Measurements from ENCODE around the gene ZNF451.

ZNF451 gene

GRCh38 chr6:57173056-57173885 is 83.3 kb downstream of the ZNF451 start:
- H2BK12ac ChIP-seq (ENCODE audit: low read length) = no peak overlapping the region
- H3K9me3 ChIP-seq (replicated peaks in 1 of 2; ENCODE audit: control insufficient read depth in 2 of 2, insufficient read depth in 1 of 2, low read depth in 1 of 2, low read length in 2 of 2) = no peaks in the 10 kb centered on the region
- no peak overlapping the region for H3K23ac ChIP-seq (ENCODE audit: low read depth, low read length, poor library complexity)
- H3K27ac ChIP-seq (replicated peaks; ENCODE audit: low read length) = no peak overlapping the region
- H3K9ac ChIP-seq (ENCODE audit: low read depth, low read length, poor library complexity) = no peak overlapping the region
- H3K4ac ChIP-seq (ENCODE audit: low read length) = no peak overlapping the region
- no peak overlapping the region for H4K91ac ChIP-seq (ENCODE audit: low read depth, low read length, poor library complexity)
- no peak for DNase-seq (ENCODE audit: low spot score)
- H3K79me1 ChIP-seq (ENCODE audit: low read depth, low read length) = peaks cover 3% of the 10 kb centered on the region
- H3K36me3 ChIP-seq (replicated peaks in 1 of 2; ENCODE audit: control insufficient read depth in 2 of 2, insufficient read depth in 2 of 2, low read length in 2 of 2) = peaks cover 0 to 14% of the 10 kb centered on the region in 2 donors
- no peak overlapping the region for H2BK120ac ChIP-seq (ENCODE audit: low read depth, low read length)
- H3K4me3 ChIP-seq (ENCODE audit: low read length in 2 of 2) = peak overlapping the region; percentile 48 to 83
- no peak overlapping the region for H3K18ac ChIP-seq (ENCODE audit: low read length)
- peaks cover 0 to 10% (median 0%) of the 10 kb centered on the region in 3 experiments for H3K27me3 ChIP-seq (ENCODE audit: control insufficient read depth in 3 of 3, insufficient read depth in 3 of 3, low read depth in 1 of 3, low read length in 3 of 3)
- no CpG with 5 or more reads among the region's 19 CpGs for WGBS, 2 donors (ENCODE audit: extremely low coverage in 2 of 2, insufficient read length in 2 of 2, insufficient replicate concordance in 1 of 2)
- no peak overlapping the region for H4K8ac ChIP-seq (ENCODE audit: low read depth, low read length)
- H2BK15ac ChIP-seq (ENCODE audit: low read length) = no peak overlapping the region
- no peak overlapping the region for H2BK5ac ChIP-seq (ENCODE audit: low read length)
- H2AFZ ChIP-seq (ENCODE audit: low read length) = peak overlapping the region; percentile 90
- H3K4me2 ChIP-seq (ENCODE audit: insufficient read depth, low read length, poor library complexity, severe bottlenecking) = peak overlapping the region; percentile 91
- H3K14ac ChIP-seq (ENCODE audit: low read length) = no peak overlapping the region
- peaks cover 5 to 8% of the 10 kb centered on the region in 2 donors for H3K4me1 ChIP-seq (ENCODE audit: control insufficient read depth in 2 of 2, insufficient read depth in 1 of 2, low read depth in 1 of 2, low read length in 2 of 2)
- H2AK5ac ChIP-seq (ENCODE audit: low read depth, low read length) = no peak overlapping the region

DNA sequence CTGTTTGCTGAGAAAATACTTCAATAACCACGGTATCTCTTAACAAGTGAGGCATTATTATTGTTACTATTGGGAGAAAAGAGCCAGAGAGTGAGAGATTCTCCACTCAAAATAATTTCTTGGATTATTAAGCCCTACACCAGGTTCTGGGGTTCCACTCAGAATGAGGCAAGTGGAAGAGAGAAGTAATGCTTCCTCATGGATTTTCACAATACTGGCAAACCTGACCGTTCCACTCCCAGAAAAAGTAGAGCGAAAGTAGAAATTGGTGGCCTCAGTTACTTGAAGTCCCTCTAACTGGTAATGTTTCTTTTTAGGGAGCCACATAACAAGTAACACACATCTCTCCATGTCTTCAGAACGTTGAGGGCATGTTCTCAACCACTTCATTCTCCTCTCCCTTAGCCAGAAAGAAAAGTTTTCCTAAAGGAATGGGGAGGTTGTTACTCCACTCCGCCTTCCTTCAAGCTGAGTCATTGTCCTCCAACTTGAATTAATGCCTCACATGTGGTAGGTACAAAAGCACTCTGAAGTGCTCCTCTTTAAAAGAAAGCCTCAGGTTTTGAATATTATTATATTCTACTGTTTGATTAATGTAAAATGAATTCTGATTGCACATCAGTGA is 84.0 kb downstream of the ZNF451 start:
- no peak overlapping the region for H3K9ac ChIP-seq (ENCODE audit: low read depth, low read length, poor library complexity)
- no peak overlapping the region for H2AK5ac ChIP-seq (ENCODE audit: low read depth, low read length)
- H4K8ac ChIP-seq (ENCODE audit: low read depth, low read length) = no peak overlapping the region
- no peak overlapping the region for H3K14ac ChIP-seq (ENCODE audit: low read length)
- peaks cover 5 to 8% of the 10 kb centered on the region in 2 donors for H3K4me1 ChIP-seq (ENCODE audit: control insufficient read depth in 2 of 2, insufficient read depth in 1 of 2, low read depth in 1 of 2, low read length in 2 of 2)
- H2AFZ ChIP-seq (ENCODE audit: low read length) = no peak overlapping the region
- peaks cover 3% of the 10 kb centered on the region for H3K79me1 ChIP-seq (ENCODE audit: low read depth, low read length)
- no peak overlapping the region for H3K4me3 ChIP-seq (ENCODE audit: low read length in 2 of 2)
- H3K23ac ChIP-seq (ENCODE audit: low read depth, low read length, poor library complexity) = no peak overlapping the region
- H3K9me3 ChIP-seq (replicated peaks in 1 of 2; ENCODE audit: control insufficient read depth in 2 of 2, insufficient read depth in 1 of 2, low read depth in 1 of 2, low read length in 2 of 2) = no peaks in the 10 kb centered on the region
- H3K4ac ChIP-seq (ENCODE audit: low read length) = no peak overlapping the region
- DNase-seq (ENCODE audit: low spot score) = no peak
- H2BK120ac ChIP-seq (ENCODE audit: low read depth, low read length) = no peak overlapping the region
- peaks cover 0 to 7% of the 10 kb centered on the region in 2 donors for H3K36me3 ChIP-seq (replicated peaks in 1 of 2; ENCODE audit: control insufficient read depth in 2 of 2, insufficient read depth in 2 of 2, low read length in 2 of 2)
- no peak overlapping the region for H3K4me2 ChIP-seq (ENCODE audit: insufficient read depth, low read length, poor library complexity, severe bottlenecking)
- no peak overlapping the region for H2BK5ac ChIP-seq (ENCODE audit: low read length)
- no peak overlapping the region for H2BK12ac ChIP-seq (ENCODE audit: low read length)
- H3K27ac ChIP-seq (replicated peaks; ENCODE audit: low read length) = no peak overlapping the region
- WGBS, 2 donors (ENCODE audit: extremely low coverage in 2 of 2, insufficient read length in 2 of 2, insufficient replicate concordance in 1 of 2) = no CpG with 5 or more reads among the region's 5 CpGs
- no peak overlapping the region for H4K91ac ChIP-seq (ENCODE audit: low read depth, low read length, poor library complexity)
- no peak overlapping the region for H3K18ac ChIP-seq (ENCODE audit: low read length)
- no peak overlapping the region for H2BK15ac ChIP-seq (ENCODE audit: low read length)
- peaks cover 0 to 10% (median 0%) of the 10 kb centered on the region in 3 experiments for H3K27me3 ChIP-seq (ENCODE audit: control insufficient read depth in 3 of 3, insufficient read depth in 3 of 3, low read depth in 1 of 3, low read length in 3 of 3)

GRCh38 chr6:57174511-57174907 is 84.5 kb downstream of the ZNF451 start:
- Histone ChIP-seq H2BK12ac (ENCODE audit: low read length) (no peak overlapping the region), H4K8ac (ENCODE audit: low read depth, low read length) (no peak overlapping the region), H3K9me3 (replicated peaks in 1 of 2; ENCODE audit: control insufficient read depth in 2 of 2, insufficient read depth in 1 of 2, low read depth in 1 of 2, low read length in 2 of 2) (no peaks in the 10 kb centered on the region), H2BK120ac (ENCODE audit: low read depth, low read length) (no peak overlapping the region), H3K27ac (replicated peaks; ENCODE audit: low read length) (no peak overlapping the region), H3K36me3 (replicated peaks in 1 of 2; ENCODE audit: control insufficient read depth in 2 of 2, insufficient read depth in 2 of 2, low read length in 2 of 2) (peaks cover 0 to 8% of the 10 kb centered on the region in 2 donors), H4K91ac (ENCODE audit: low read depth, low read length, poor library complexity) (no peak overlapping the region), H2AFZ (ENCODE audit: low read length) (no peak overlapping the region), H3K4me3 (ENCODE audit: low read length in 2 of 2) (no peak overlapping the region), H3K9ac (ENCODE audit: low read depth, low read length, poor library complexity) (no peak overlapping the region), H3K23ac (ENCODE audit: low read depth, low read length, poor library complexity) (no peak overlapping the region), H3K14ac (ENCODE audit: low read length) (no peak overlapping the region), H2AK5ac (ENCODE audit: low read depth, low read length) (no peak overlapping the region), H2BK5ac (ENCODE audit: low read length) (no peak overlapping the region), H3K4me1 (ENCODE audit: control insufficient read depth in 2 of 2, insufficient read depth in 1 of 2, low read depth in 1 of 2, low read length in 2 of 2) (peaks cover 5 to 8% of the 10 kb centered on the region in 2 donors), H3K27me3 (ENCODE audit: control insufficient read depth in 3 of 3, insufficient read depth in 3 of 3, low read depth in 1 of 3, low read length in 3 of 3) (peaks cover 0 to 10% (median 0%) of the 10 kb centered on the region in 3 experiments), H3K79me1 (ENCODE audit: low read depth, low read length) (peaks cover 3% of the 10 kb centered on the region), H3K4ac (ENCODE audit: low read length) (no peak overlapping the region), H3K18ac (ENCODE audit: low read length) (no peak overlapping the region), H2BK15ac (ENCODE audit: low read length) (no peak overlapping the region), H3K4me2 (ENCODE audit: insufficient read depth, low read length, poor library complexity, severe bottlenecking) (no peak overlapping the region)
- DNase-seq (ENCODE audit: low spot score) = no peak
- WGBS, 2 donors (ENCODE audit: extremely low coverage in 2 of 2, insufficient read length in 2 of 2, insufficient replicate concordance in 1 of 2) = no CpG with 5 or more reads among the region's 3 CpGs

- no peak overlapping the region for H2BK5ac ChIP-seq (ENCODE audit: low read length)
- no peak overlapping the region for H3K9ac ChIP-seq (ENCODE audit: low read depth, low read length, poor library complexity)
- H2AK5ac ChIP-seq (ENCODE audit: low read depth, low read length) = no peak overlapping the region
- H4K91ac ChIP-seq (ENCODE audit: low read depth, low read length, poor library complexity) = no peak overlapping the region
- H3K23ac ChIP-seq (ENCODE audit: low read depth, low read length, poor library complexity) = no peak overlapping the region
- no peaks in the 10 kb centered on the region for H3K79me1 ChIP-seq (ENCODE audit: low read depth, low read length)
- no CpG with 5 or more reads among the region's 11 CpGs for WGBS, 2 donors (ENCODE audit: extremely low coverage in 2 of 2, insufficient read length in 2 of 2, insufficient replicate concordance in 1 of 2)
- no peaks in the 10 kb centered on the region for H3K9me3 ChIP-seq (replicated peaks in 1 of 2; ENCODE audit: control insufficient read depth in 2 of 2, insufficient read depth in 1 of 2, low read depth in 1 of 2, low read length in 2 of 2)
- no peak overlapping the region for H2BK15ac ChIP-seq (ENCODE audit: low read length)
- no peak overlapping the region for H3K4me2 ChIP-seq (ENCODE audit: insufficient read depth, low read length, poor library complexity, severe bottlenecking)
- no peak overlapping the region for H2AFZ ChIP-seq (ENCODE audit: low read length)
- DNase-seq (ENCODE audit: low spot score) = no peak
- no peak overlapping the region for H3K27ac ChIP-seq (replicated peaks; ENCODE audit: low read length)
- H2BK120ac ChIP-seq (ENCODE audit: low read depth, low read length) = no peak overlapping the region
- peaks cover 0 to 26% of the 10 kb centered on the region in 2 donors for H3K36me3 ChIP-seq (replicated peaks in 1 of 2; ENCODE audit: control insufficient read depth in 2 of 2, insufficient read depth in 2 of 2, low read length in 2 of 2)
- no peak overlapping the region for H4K8ac ChIP-seq (ENCODE audit: low read depth, low read length)
- H3K4me3 ChIP-seq (ENCODE audit: low read length in 2 of 2) = no peak overlapping the region
- peaks cover 5 to 6% of the 10 kb centered on the region in 2 donors for H3K4me1 ChIP-seq (ENCODE audit: control insufficient read depth in 2 of 2, insufficient read depth in 1 of 2, low read depth in 1 of 2, low read length in 2 of 2)
- H3K4ac ChIP-seq (ENCODE audit: low read length) = no peak overlapping the region
- H3K14ac ChIP-seq (ENCODE audit: low read length) = no peak overlapping the region
- no peak overlapping the region for H3K18ac ChIP-seq (ENCODE audit: low read length)
- no peak overlapping the region for H2BK12ac ChIP-seq (ENCODE audit: low read length)
- peaks cover 0 to 6% (median 0%) of the 10 kb centered on the region in 3 experiments for H3K27me3 ChIP-seq (ENCODE audit: control insufficient read depth in 3 of 3, insufficient read depth in 3 of 3, low read depth in 1 of 3, low read length in 3 of 3)
These were observed 87.7 kb downstream of the ZNF451 start for GRCh38 chr6:57177545-57178265.
